ENCODE data around the gene AGXT.

The AGXT gene

GRCh38 chr2:240869956-240870875 lies 1.6 kb downstream of the AGXT start:
- no peak for DNase-seq (ENCODE audit: low read depth)

- DNase-seq (ENCODE audit: low read depth): no peak
Observed at GRCh38 chr2:240871071-240871958, 2.7 kb downstream of the AGXT start.

GRCh38 chr2:240872317-240873097 lies 3.9 kb downstream of the AGXT start:
- DNase-seq (ENCODE audit: low read depth): no peak

- DNase-seq (ENCODE audit: low read depth): no peak
Observed at GRCh38 chr2:240873098-240873788, 4.6 kb downstream of the AGXT start.

GRCh38 chr2:240873805-240874714 lies 5.4 kb downstream of the AGXT start:
- DNase-seq (ENCODE audit: low read depth): no peak

GRCh38 chr2:240874715-240875227 lies 6.1 kb downstream of the AGXT start:
- DNase-seq (ENCODE audit: low read depth): no peak

GRCh38 chr2:240875228-240876034 lies 6.8 kb downstream of the AGXT start:
- no peak for DNase-seq (ENCODE audit: low read depth)

GRCh38 chr2:240876035-240876474 lies 7.4 kb downstream of the AGXT start:
- no peak for DNase-seq (ENCODE audit: low read depth)

- DNase-seq (ENCODE audit: low read depth): no peak
Observed at GRCh38 chr2:240876475-240877251, 8.0 kb downstream of the AGXT start.

- DNase-seq (ENCODE audit: low read depth): no peak
Observed at GRCh38 chr2:240877460-240878340, 9.1 kb downstream of the AGXT start.

- no peak for DNase-seq (ENCODE audit: low read depth)
Observed at GRCh38 chr2:240878341-240878936, 9.8 kb downstream of the AGXT start.

GRCh38 chr2:240879105-240879504 lies 10.5 kb downstream of the AGXT start:
- no peak for DNase-seq (ENCODE audit: low read depth)

GRCh38 chr2:240881913-240882312 lies 13.3 kb downstream of the AGXT start:
- DNase-seq (ENCODE audit: low read depth): no peak

- no peak for DNase-seq (ENCODE audit: low read depth)
Observed at GRCh38 chr2:240884221-240884620, 15.6 kb downstream of the AGXT start.

- DNase-seq (ENCODE audit: low read depth): no peak
Observed at GRCh38 chr2:240884745-240885144, 16.1 kb downstream of the AGXT start.

- DNase-seq (ENCODE audit: low read depth): no peak
Observed at GRCh38 chr2:240885566-240885965, 16.9 kb downstream of the AGXT start.

- DNase-seq (ENCODE audit: low read depth): no peak
Observed at GRCh38 chr2:240886023-240886565, 17.5 kb downstream of the AGXT start.

Data from activated T-cell treated with anti-CD3 and anti-CD28 coated beads for 1 hour (primary cell).